HepG2 (cell line): ENCODE data around the gene DELE1. TPM values are rescaled to one million over a fixed set of nuclear protein-coding genes. Genes with fewer than 3 reads are reported as not detected.
A peak's percentile ranks its signal among the peaks of the same experiment; 100 is the strongest.

Source experiments
- CBX1 ChIP-seq: IDR thresholded peaks from one replicate; pipeline ENCODE4 v1.6.1; 2016; ENCODE audit warnings: antibody characterized with exemption, low read depth
- ERF ChIP-seq: IDR thresholded peaks from 2 replicates; pipeline ENCODE4 v1.6.1; 2018; ENCODE audit warnings: missing biosample characterization, missing genetic modification reagents
- HOXA9 ChIP-seq: sonication (generic); formaldehyde crosslinking; IDR thresholded peaks from 2 replicates; pipeline ENCODE4 v1.8.1; 2022; ENCODE audit warnings: missing genetic modification reagents, mild to moderate bottlenecking, moderate library complexity, borderline replicate concordance
- KDM5A ChIP-seq: fragments of 200-600 bp; sonication (generic); IDR thresholded peaks from 2 replicates; pipeline ENCODE4 v1.7.0; 2018; ENCODE audit warnings: antibody characterized with exemption, mild to moderate bottlenecking, low read length, borderline replicate concordance
- SMYD3 ChIP-seq: sonication (generic); formaldehyde crosslinking; IDR thresholded peaks from 2 replicates; pipeline ENCODE4 v1.8.1; 2023; ENCODE audit warnings: mild to moderate bottlenecking, missing genetic modification reagents
- XRCC5 ChIP-seq: fragments of 200-400 bp; formaldehyde crosslinking; optimal IDR thresholded peaks from 2 replicates; pipeline ENCODE3; 2017; ENCODE audit warnings: mild to moderate bottlenecking, low read length
- ZNF33A ChIP-seq: sonication (generic); formaldehyde crosslinking; IDR thresholded peaks from 2 replicates; pipeline ENCODE4 v1.5.1; 2020; ENCODE audit warnings: missing genetic modification reagents, mild to moderate bottlenecking, moderate library complexity, borderline replicate concordance
- polyA plus RNA-seq, 8 experiments: library from polyadenylated mRNA; depleted of rRNA in 3 of 8; stranded (reverse) in 7 of 8; unstranded in 1 of 8; fragments of >200 nt; fragmentation: Illumina TruSeq in 4 of 8; extraction: Trizol in 4 of 8; gene quantifications; 2 replicates each; pipeline versions ENCODE4 v1.2.1 to v1.2.3, GENCODE V29; 2011 to 2016; ENCODE audit warnings: low read depth in 4 of 8, missing spikeins in 1 of 8, mixed read lengths in 1 of 8; ENCODE audit not compliant: insufficient read depth in 1 of 8
- total RNA-seq, 5 experiments: library from RNA; depleted of rRNA; stranded (reverse); fragments of >200 nt; fragmentation: Illumina TruSeq; extraction: Trizol; gene quantifications; 2 replicates each; pipeline ENCODE4 v1.2.3, GENCODE V29; 2016; ENCODE audit warnings: low read depth in 1 of 5
- TF ChIP-seq, protein P1 (sequence below): sonication (generic); formaldehyde crosslinking; IDR thresholded peaks from 2 replicates; pipeline ENCODE4 v1.4.0; 2020; ENCODE audit warnings: mild to moderate bottlenecking, missing genetic modification reagents
- TF ChIP-seq, protein P2 (sequence below): IDR thresholded peaks from 2 replicates; pipeline ENCODE4 v1.6.1; 2016; ENCODE audit warnings: control low read depth
- TF ChIP-seq, protein P3 (sequence below): sonication (generic); formaldehyde crosslinking; IDR thresholded peaks from 2 replicates; pipeline ENCODE4 v1.8.0; 2023; ENCODE audit warnings: mild to moderate bottlenecking, missing genetic modification reagents
- TF ChIP-seq, protein P4 (sequence below): sonication (generic); formaldehyde crosslinking; conservative IDR thresholded peaks from 2 replicates; pipeline ENCODE4 v1.4.0; 2020; ENCODE audit warnings: mild to moderate bottlenecking, missing genetic modification reagents, moderate library complexity
- TF ChIP-seq, protein P5 (sequence below): sonication (generic); formaldehyde crosslinking; IDR thresholded peaks from 2 replicates; pipeline ENCODE4 v1.4.0; 2020; ENCODE audit warnings: missing genetic modification reagents
- TF ChIP-seq, protein P6 (sequence below): IDR thresholded peaks from 2 replicates; pipeline ENCODE4 v1.6.1; 2012; ENCODE audit warnings: low read depth, low read length, improper control_type of control experiment
- TF ChIP-seq, protein P7 (sequence below): sonication (generic); formaldehyde crosslinking; IDR thresholded peaks from 2 replicates; pipeline ENCODE4 v1.5.1; 2020; ENCODE audit warnings: missing genetic modification reagents, mild to moderate bottlenecking, borderline replicate concordance

Gene DELE1
- total and polyA plus RNA-seq, 2 of the 13 experiments (the other 11 are each of a cell fraction or from before 2014, with no cell fraction given) = 57.5 to 90.3 TPM

DNA sequence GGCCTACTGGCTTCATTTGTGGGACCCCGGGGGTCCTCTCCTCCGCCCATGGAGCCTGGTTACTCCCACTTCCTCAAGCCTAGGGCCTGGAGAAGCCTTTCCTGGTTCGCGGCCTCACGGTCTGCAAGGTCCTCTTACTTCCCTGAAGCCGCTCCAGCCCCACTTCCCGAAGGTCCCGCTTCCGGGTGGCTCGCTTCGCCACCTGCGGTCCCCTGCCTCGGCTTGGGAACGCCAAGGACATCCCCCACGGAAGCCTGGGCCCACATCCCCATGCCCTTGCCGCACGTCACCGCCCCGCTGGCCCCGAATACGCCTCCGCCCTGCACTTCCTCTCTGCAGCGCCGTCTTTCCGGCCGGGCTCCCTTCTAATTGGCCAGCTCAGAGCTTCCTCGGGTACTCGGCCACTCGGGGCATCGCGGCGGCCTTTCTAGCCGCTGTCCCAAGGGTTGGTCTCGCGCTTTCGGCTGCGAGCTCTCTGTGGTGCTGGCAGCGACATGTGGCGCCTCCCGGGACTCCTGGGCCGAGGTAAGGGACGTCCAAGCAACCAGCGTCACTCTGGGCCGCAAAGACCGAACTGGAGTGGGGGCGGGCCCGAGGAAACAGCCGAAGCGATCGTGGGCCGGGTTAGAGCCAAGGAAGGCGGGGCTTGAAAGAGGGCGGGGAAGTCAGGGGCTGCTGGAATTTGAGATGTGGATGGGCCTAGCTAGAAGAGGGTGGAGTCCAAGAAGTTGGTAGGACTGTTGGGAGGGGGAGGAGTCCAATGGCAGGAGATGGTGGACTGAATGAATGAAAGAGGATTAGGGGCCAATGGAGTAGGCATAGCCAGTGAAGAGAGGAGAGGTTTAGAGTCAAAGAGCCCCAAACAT is at the start of gene DELE1 (continued):
- TF ChIP-seq XRCC5 (peak; percentile 77), CBX1 (no peak), ZNF33A (CRISPR knock-in tag) (no peak), HOXA9 (no peak), KDM5A (peak; percentile 69; the same call in 1 of the 2 replicates), ERF (CRISPR knock-in tag) (peak; percentile 77), SMYD3 (CRISPR knock-in tag) (peak; percentile 94)
- TF ChIP-seq, protein P1, sequence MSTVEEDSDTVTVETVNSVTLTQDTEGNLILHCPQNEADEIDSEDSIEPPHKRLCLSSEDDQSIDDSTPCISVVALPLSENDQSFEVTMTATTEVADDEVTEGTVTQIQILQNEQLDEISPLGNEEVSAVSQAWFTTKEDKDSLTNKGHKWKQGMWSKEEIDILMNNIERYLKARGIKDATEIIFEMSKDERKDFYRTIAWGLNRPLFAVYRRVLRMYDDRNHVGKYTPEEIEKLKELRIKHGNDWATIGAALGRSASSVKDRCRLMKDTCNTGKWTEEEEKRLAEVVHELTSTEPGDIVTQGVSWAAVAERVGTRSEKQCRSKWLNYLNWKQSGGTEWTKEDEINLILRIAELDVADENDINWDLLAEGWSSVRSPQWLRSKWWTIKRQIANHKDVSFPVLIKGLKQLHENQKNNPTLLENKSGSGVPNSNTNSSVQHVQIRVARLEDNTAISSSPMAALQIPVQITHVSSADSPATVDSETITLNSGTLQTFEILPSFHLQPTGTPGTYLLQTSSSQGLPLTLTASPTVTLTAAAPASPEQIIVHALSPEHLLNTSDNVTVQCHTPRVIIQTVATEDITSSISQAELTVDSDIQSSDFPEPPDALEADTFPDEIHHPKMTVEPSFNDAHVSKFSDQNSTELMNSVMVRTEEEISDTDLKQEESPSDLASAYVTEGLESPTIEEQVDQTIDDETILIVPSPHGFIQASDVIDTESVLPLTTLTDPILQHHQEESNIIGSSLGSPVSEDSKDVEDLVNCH (CRISPR knock-in tag) = no peak
- TF ChIP-seq, protein P2, sequence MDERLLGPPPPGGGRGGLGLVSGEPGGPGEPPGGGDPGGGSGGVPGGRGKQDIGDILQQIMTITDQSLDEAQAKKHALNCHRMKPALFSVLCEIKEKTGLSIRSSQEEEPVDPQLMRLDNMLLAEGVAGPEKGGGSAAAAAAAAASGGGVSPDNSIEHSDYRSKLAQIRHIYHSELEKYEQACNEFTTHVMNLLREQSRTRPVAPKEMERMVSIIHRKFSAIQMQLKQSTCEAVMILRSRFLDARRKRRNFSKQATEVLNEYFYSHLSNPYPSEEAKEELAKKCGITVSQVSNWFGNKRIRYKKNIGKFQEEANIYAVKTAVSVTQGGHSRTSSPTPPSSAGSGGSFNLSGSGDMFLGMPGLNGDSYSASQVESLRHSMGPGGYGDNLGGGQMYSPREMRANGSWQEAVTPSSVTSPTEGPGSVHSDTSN (CRISPR knock-in tag) = no peak
- TF ChIP-seq, protein P3, sequence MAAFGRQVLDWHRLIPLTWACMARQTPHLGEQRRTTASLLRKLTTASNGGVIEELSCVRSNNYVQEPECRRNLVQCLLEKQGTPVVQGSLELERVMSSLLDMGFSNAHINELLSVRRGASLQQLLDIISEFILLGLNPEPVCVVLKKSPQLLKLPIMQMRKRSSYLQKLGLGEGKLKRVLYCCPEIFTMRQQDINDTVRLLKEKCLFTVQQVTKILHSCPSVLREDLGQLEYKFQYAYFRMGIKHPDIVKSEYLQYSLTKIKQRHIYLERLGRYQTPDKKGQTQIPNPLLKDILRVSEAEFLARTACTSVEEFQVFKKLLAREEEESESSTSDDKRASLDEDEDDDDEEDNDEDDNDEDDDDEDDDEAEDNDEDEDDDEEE = peak; percentile 84; the same call in 1 of the 2 replicates
- TF ChIP-seq, protein P4, sequence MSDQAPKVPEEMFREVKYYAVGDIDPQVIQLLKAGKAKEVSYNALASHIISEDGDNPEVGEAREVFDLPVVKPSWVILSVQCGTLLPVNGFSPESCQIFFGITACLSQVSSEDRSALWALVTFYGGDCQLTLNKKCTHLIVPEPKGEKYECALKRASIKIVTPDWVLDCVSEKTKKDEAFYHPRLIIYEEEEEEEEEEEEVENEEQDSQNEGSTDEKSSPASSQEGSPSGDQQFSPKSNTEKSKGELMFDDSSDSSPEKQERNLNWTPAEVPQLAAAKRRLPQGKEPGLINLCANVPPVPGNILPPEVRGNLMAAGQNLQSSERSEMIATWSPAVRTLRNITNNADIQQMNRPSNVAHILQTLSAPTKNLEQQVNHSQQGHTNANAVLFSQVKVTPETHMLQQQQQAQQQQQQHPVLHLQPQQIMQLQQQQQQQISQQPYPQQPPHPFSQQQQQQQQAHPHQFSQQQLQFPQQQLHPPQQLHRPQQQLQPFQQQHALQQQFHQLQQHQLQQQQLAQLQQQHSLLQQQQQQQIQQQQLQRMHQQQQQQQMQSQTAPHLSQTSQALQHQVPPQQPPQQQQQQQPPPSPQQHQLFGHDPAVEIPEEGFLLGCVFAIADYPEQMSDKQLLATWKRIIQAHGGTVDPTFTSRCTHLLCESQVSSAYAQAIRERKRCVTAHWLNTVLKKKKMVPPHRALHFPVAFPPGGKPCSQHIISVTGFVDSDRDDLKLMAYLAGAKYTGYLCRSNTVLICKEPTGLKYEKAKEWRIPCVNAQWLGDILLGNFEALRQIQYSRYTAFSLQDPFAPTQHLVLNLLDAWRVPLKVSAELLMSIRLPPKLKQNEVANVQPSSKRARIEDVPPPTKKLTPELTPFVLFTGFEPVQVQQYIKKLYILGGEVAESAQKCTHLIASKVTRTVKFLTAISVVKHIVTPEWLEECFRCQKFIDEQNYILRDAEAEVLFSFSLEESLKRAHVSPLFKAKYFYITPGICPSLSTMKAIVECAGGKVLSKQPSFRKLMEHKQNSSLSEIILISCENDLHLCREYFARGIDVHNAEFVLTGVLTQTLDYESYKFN (CRISPR knock-in tag) = peak; percentile 69
- TF ChIP-seq, protein P5, sequence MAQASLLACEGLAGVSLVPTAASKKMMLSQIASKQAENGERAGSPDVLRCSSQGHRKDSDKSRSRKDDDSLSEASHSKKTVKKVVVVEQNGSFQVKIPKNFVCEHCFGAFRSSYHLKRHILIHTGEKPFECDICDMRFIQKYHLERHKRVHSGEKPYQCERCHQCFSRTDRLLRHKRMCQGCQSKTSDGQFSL (CRISPR knock-in tag) = no peak
- TF ChIP-seq, protein P6, sequence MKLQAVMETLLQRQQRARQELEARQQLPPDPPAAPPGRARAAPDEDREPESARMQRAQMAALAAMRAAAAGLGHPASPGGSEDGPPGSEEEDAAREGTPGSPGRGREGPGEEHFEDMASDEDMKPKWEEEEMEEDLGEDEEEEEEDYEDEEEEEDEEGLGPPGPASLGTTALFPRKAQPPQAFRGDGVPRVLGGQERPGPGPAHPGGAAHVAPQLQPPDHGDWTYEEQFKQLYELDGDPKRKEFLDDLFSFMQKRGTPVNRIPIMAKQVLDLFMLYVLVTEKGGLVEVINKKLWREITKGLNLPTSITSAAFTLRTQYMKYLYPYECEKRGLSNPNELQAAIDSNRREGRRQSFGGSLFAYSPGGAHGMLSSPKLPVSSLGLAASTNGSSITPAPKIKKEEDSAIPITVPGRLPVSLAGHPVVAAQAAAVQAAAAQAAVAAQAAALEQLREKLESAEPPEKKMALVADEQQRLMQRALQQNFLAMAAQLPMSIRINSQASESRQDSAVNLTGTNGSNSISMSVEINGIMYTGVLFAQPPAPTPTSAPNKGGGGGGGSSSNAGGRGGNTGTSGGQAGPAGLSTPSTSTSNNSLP = peak; percentile 32; the same call in 1 of the 2 replicates
- TF ChIP-seq, protein P7, sequence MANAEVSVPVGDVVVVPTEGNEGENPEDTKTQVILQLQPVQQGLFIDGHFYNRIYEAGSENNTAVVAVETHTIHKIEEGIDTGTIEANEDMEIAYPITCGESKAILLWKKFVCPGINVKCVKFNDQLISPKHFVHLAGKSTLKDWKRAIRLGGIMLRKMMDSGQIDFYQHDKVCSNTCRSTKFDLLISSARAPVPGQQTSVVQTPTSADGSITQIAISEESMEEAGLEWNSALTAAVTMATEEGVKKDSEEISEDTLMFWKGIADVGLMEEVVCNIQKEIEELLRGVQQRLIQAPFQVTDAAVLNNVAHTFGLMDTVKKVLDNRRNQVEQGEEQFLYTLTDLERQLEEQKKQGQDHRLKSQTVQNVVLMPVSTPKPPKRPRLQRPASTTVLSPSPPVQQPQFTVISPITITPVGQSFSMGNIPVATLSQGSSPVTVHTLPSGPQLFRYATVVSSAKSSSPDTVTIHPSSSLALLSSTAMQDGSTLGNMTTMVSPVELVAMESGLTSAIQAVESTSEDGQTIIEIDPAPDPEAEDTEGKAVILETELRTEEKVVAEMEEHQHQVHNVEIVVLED = peak; percentile 81
